ENCODE measurements around the gene RPL7A.

Gene RPL7A

DNA sequence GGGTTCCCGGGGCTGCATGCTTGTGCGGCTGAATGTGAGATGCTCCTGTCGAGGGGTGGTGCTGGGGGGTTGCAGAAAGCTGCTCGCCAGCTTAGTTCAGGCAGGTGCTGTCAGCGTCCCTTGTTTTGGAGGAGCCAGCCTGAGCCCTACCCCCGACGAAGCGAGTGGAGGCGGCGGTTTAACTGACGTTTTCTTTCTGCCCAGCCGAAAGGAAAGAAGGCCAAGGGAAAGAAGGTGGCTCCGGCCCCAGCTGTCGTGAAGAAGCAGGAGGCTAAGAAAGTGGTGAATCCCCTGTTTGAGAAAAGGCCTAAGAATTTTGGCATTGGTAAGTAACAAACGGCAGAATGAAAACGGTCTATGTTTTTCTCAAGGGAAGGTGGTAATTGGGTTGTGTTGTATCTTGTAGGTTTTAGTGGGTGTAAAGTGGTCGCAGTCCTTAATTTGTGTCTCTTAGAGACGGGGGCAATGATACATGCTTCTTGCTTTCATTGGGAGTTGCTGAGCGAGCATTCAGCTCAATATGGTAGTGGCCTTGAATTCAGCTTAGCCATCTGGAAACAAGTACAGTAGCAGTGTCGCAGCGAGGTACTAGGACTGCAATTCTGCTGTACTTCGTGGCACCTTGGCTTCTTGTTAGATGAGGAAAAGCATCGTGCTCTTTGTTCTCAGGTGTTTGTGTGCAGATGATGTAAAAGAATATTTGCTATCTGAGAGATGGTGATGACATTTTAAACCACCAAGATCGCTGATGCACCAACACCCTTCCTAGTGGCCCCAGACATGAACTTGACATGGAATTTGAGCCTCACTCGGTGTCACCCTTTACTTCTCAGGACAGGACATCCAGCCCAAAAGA is 928 bp downstream of the RPL7A start:
- no peak for DNase-seq

DNA sequence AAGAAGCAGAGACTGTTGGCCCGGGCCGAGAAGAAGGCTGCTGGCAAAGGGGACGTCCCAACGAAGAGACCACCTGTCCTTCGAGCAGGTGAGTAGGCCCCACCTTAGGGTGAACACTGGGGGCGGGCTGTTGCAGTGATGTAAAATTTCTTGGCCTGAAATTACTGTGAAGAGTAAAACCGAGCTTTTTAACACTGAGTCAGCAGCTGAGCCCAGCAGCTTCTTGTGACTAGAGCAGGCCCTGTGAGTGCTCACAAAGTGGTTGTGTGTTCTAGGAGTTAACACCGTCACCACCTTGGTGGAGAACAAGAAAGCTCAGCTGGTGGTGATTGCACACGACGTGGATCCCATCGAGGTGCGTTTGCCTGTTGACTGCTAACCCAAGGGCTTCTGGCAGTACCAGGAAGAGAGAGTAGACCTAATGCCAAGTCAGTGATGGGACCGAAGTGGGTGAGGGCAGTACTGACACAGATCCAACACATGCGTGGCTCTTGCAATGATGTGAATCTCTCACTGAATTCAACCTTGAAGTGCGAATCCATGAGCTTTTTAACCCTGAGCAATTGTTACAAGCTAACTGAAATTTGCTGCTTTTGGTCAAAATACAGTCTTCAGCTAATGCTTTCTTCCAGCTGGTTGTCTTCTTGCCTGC is 2.1 kb downstream of the RPL7A start:
- no peak for DNase-seq

DNA sequence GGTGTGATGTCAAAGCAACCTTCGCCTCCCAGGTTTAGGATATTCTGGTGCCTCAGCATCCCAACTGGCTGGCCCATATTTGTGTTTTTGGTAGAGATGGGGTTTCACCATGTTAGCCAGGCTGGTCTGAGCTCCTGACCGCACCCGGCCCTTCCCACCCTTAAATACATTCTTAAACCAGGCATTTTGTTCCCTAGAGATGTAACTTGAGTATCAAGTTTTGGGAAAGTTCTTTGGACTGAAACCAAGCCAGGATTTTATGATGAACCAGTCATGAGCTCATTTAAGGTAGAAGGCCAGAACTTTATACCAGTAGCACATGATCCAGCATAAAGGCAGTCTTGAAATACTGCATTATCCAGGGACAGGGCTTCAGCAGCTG is 3.5 kb downstream of the RPL7A start:
- peak; percentile 33 for DNase-seq

DNA sequence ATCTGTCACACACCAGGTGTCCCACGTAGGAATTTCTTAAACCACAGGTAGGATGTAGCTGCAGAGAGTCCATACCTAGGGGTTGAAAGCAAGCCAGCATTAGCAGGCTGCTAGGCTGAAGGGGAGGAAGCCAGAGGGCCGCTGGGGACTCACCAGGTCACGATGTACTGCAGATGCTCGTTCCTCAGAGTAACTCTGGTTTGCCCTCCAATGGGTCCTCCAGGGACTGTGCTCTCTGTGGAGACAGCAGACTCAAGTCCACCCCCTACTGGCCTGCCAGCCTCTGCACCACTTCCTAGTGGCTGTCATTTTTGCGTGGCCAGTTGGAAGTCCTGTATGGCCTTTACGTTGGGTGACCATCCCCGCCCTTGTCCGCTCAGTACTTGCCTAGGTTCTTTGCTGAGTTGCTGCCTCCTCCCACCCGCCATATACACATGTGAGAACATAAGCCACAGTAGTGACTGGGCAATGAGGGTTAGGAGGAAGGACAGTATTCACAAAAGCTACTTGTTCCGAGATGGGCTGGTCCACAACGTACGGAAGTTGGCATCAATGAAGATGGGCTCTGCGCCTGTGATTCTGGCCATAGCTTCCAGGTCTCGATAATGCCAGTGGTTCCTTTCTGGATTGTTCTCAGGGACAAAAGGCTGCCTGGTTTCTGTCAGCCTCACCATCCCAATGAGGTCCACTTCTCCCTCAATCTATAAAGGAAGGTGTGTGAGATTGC is 4.1 kb downstream of the RPL7A start:
- DNase-seq: peak; percentile 70

DNA sequence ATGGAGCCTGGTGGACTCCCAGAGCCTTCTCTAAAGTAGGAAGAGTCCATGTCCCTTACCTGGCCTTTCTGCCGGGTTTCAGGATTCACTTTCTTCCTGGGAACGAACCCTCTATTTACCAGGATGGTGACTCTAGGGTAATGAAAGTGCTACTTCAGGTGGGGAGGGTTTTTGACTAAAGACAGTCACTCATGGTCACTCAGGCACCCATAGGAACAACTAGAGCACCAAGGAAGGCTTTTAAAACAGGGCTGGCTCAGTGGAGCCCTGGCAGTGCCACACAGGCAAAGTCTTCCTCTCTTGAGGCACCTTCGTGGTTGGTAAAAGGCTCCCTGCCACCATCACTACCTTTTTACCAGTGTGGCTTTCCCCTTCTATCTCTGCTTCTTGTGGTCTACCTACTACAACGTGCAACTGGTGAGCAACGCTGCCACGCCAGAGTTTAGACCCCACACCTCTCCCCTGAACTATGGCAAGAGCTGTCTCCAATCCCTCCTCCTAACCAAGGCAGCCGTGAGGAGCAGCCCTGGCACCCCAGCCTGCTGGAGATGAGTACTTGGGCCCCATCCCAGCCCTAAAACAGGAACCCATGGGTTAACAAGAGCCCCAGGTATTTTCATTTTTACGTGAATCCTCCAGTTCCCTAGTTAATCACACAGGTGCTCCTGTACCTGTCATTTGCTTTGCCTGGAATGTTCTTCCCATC is 4.8 kb downstream of the RPL7A start:
- DNase-seq: no peak

DNA sequence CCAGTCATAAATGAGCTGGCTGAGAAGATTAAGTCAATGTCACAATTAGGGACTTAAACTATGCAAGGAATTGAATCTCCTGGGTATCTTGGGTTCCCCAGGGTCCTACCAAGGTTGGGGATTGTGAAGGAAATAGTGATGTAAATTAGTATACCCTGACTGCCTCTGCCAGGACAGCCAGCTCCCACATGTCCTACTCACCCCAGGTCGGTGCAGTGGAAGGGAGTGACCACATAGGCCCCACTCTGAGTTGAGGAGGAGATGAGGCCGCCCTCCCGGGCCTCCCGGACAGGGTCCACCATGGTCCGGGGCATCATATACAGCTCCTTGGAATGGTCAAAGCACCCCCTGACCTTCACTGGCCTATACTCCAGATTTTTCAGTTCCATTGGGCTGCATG is 5.5 kb downstream of the RPL7A start:
- no peak for DNase-seq

DNA sequence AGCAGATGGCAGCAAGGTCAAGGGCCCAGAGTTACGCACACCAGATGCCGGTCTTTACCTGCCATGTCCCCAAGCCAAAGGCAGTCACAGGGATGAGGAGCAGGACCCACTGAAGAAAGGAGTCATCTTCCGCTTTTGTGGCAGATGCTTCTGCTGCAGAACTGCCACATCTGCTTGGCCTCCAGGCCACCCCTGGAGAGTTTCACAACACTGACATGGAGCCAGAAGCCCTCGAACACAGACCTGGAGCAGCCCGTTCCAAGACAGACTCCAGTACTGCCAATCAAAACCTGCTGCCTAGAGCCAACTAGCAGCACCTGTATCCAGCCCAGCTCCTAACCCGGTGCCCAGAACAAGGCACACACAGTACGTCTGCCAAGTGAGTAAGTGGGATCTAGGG is 6.7 kb downstream of the RPL7A start:
- no peak for DNase-seq

DNA sequence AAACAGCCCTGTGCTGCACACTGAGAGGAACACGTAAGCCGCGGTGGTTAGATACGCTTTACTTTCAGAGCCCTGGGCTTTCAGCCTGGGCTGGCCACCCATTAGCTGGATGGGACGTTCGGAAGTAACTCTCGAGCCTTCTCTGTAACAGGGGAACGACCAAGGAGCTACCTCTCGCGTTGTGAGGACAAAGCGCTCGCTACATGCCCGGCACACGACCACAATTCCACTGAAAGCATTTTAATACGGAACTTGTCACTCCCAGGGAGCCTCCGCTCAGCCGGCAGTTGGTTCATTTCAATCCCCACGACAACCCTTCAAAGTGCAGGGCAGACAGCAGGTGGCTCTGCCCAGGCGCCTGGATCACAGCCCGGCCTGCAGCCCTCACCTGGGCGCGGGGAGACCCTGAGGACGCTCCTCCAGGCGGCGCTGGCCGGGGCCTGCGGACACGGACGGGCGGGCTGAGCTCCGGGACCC is 7.9 kb downstream of the RPL7A start:
- no peak for DNase-seq

DNA sequence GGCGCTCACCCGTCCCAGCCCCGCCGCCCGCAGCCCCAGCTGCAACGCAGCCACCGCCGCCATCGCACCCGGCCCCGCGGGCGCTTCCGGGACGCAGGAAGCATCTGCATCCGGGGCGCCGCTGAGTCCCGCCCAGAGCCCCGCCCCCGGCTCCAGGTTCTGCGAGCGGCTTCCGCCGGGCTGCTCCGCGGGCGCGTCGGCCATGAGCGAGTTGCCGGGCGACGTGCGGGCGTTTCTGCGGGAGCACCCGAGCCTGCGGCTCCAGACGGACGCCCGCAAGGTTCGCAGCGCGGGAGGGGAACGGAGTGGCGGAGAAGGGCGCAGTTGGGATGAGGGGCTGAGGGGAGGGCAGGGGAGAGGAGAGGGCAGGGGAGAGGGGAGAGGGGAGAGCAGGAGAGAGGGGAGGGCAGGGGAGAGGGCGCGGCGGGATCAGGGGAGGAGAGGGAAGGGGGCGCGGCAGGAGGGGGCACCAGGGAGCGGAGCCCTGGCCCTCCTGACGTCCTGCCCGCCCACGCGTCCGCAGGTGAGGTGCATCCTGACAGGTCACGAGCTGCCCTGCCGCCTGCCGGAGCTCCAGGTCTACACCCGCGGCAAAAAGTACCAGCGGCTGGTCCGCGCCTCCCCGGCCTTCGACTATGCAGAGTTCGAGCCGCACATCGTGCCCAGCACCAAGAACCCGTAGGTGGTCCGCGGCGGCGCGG is 8.5 kb downstream of the RPL7A start, which contains the start of the genes SURF1 and SURF2:
Gene SURF1 (minus strand): TSS at position 97 of the 701 bp plus-strand sequence. CDS start 34 bp downstream, at position 63.
Gene SURF2 (plus strand): TSS at position 160 of the 701 bp plus-strand sequence. CDS start 43 bp downstream, at position 203.
- peak; percentile 79 for DNase-seq

DNA sequence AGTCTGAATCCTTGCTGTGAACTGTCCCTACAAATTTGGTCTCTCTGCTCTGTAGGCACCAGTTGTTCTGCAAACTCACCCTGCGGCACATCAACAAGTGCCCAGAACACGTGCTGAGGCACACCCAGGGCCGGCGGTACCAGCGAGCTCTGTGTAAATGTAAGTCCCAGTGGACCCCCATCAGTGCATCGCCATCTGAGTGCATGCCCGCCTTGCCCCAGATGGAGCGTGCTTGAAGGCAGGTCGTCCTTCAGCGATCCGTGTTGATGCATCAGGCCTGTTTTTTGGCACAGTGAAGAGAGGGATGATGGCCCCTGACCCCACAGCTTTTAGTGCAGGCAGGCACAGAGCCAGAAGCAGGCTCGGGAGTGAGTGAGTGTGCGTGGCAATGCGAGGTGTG is 9.6 kb downstream of the RPL7A start:
- no peak for DNase-seq

DNA sequence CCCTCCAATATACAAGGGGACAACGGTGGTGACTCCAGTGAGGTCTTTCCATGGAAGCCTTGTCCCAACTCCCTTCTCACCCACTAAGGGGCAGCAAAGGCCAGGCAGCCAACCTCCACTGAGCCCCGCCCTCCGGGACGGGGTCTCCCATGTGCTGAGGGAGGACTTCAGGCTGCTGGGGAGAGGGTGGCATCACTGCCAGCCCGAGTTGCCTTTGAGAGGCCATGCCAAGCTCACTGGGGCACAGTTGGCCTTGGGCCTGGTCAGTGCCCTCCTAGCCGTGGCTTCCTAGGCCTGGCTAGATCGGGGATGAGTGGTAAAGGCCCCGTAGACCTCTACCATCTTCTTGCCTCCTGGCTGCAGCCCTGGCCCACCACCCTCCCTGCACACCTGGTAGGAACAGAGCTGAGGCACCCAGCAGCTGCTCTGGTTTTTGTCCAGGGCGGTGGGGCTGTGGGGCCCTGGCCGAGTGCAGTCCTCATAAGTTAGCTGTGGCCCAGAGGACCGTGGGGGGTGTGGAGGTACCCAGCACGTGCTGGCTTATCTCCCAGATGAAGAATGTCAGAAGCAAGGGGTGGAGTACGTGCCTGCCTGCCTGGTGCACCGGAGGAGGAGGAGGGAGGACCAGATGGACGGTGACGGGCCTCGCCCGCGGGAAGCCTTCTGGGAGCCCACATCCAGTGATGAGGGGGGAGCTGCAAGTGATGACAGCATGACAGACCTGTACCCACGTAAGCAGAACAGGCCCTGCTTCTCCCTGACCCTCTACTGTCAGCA is 11.6 kb downstream of the RPL7A start:
- DNase-seq: peak; percentile 31

DNA sequence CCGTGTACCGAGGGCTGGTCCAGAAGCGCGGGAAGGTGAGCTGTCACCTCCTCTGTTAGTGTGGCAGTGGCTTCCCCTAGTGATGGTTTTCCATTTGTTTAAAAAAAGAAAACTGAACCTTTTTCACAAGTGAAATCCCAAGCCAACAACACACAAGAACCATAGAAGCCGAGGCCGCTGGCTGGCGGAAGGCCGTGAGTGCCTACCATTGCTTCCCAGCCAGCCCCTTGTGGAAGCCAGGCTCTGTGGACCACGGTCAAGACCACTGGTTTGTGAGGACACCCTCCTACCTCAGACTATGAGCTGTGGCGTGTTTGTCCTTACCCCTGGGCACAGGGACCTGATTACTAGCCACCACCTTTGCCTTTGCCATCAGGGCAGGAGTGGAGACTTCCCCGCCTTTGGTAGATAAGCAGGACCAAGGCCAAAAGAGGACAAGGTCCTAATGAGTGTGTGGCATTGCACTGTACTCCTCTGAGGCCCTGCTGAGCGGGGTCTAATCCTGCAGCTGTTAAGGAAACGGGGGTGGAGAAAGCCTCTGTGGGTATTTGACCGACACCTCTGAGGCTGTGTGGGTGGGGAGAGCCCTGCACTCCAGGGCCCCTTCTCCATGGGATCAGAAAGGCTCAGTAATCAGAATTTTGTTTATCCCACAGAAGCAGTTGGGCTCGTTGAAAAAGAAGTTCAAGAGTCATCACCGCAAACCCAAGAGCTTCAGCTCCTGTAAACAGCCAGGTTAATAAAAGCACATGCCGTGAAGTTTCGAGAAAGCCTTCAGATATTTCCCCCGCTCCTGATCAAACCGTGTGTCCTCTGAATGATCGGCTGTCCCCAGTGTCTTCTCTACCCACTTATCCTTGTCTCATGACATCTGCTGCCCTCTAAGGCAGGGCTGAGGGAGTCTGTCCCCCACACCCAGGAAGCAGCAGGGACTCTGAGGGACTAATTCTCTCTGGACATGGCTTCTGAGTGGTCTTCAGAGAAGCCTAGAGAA is 12.7 kb downstream of the RPL7A start:
- no peak for DNase-seq

DNA sequence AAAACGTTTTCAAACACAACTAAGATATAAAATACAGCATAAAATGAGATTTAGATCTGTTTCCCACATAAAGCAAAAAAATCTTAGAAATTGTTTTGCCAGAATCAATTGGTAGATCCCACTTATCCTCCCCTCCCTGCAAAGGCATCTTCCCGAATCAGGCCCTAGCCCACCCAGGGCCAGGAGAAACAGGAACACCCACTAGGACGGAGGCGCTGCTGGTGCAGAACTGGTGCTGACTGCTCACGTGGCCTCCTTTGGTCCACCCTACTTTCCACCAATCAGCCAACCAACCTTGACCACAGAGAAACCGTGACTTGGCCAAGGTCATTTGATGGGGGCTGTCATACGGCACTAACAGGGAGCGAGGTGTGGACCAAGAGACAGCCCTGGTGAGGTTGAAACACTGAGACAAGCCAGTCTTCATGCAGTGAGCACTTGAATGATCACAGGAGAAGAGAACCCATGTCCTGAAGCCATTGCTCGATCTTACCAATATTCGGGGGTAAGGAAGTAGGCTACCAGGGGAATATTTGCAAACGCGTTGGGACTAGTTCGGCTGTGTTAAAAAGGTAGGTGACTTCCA is 13.6 kb downstream of the RPL7A start:
- no peak for DNase-seq

DNA sequence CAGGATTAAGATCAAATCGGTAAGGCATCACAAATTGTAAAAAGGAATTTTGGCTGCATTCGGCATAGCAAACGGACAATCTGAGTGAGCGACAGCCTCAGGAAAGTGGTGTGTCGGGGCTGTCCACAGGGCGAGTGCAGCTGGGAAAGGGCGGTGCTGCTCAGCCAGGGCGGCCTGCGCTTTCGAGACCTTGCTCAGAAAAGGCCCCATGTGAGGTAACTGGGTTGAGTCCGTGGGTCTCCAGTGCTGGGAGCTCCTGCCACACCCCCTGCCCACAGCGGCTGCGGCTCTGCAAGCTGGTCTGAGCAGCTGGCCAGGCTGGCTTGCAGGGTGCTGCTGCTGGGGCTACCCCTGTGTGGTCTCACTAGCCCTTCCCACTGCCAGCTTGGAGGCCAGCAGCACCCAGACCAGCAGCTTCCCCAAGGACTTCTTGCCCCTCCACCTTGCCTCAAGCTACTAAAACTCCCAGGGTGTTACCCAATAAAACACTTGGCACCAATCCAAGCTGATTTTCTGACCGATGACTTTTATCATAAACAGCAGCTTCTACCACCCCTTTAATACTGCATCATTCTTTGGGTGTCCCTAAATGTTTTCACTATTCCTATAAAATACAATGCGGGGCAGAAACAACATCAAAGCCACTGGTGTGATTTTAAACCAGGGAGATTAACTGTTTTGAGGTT is 14.5 kb downstream of the RPL7A start:
- DNase-seq: no peak

DNA sequence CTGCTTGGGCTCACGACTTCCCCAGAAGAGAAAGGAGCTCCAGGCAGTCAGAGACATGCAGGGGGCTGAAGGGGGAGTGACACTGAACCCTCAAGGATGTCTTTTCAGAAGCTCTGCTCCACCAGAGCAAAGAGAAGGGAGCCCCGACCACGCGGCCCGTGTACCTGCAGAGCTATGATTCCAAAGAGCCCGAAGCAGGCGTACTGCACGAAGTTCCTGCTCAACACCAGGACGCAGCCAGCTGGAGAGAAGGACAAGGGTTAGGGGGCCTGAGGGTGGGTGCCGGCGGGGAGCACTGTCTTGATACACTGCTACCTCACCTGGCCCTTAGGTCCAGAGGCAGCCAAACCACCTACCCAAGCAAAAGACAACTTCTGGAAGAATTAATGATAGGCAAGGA is 18.4 kb downstream of the RPL7A start:
- no peak for DNase-seq

DNA sequence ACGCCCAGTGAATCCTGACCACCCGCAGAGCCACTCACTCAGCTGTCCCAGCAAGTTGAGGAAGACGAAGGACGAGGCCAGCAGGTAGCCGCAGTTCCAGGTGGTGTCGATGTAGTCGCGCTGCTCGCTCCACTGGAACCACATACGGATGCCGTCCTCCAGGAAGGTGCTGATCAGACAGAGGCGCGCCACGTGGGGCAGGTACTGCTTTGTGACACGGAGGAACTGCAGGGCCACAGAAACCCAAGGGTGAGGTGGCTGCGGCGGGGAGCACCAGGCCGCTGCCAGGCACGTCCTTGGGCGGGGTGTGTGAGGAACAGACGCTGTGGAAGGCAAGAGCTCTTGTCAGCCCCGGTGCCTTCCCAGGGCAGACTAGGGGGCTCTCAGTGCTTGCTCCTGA is 19.2 kb downstream of the RPL7A start:
- no peak for DNase-seq

DNA sequence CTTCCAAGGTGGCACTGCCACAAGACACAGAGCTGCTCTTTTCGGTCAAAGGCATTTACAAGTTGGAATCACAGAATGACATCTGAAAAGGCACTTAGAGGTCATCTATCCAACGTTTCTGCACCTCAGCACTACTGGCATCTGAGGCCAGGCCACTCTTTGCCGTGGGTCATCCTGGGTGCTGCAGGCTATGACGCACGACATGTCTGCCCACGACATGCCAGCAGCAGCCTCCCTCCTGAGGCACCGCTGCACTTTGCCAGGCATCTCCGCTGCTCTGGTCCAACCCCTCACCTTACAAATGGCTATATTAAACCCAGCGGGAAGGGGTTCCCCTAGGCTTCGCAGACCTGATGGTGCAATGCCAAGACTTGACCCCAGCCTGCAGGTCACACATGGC is 19.8 kb downstream of the RPL7A start:
- no peak for DNase-seq

DNA sequence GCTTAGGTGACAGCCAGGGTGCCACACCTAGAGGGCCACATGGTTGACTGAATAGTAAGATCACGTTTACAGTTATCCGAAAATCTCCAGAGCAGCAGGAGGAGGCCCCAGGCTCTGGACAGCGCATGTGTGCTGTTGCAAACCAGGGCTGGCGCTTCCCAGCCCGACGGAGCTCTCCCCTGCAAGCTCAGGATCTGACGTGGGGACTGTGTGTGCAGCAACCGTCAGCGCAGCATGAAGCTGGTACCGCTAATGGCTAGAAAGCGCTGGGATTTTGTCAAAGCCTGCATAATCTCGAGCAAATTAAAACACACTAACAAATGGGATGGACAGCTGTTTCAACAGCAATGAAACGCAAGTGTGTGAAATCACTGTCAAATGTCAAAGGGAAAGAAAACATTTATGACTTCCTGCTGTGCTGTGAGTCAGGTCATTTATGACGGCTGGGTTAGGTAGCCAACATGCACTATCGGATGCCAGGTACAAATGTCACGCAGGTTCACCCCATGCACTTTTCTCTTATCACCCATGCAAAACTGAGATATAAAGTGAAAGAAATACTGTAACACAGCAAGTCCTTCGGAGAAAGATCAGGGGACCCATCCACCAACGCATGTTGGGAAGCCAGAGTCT is 20.3 kb downstream of the RPL7A start:
- DNase-seq: no peak
